ENCODE data around the gene GATAD2A. TPM values are rescaled to one million over a fixed set of nuclear protein-coding genes. Genes with fewer than 3 reads are reported as not detected.

The GATAD2A gene, protein sequence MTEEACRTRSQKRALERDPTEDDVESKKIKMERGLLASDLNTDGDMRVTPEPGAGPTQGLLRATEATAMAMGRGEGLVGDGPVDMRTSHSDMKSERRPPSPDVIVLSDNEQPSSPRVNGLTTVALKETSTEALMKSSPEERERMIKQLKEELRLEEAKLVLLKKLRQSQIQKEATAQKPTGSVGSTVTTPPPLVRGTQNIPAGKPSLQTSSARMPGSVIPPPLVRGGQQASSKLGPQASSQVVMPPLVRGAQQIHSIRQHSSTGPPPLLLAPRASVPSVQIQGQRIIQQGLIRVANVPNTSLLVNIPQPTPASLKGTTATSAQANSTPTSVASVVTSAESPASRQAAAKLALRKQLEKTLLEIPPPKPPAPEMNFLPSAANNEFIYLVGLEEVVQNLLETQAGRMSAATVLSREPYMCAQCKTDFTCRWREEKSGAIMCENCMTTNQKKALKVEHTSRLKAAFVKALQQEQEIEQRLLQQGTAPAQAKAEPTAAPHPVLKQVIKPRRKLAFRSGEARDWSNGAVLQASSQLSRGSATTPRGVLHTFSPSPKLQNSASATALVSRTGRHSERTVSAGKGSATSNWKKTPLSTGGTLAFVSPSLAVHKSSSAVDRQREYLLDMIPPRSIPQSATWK
- 95.4 and 97.3 TPM in 2 replicates for total RNA-seq

GRCh38 chr19:19404879-19405860 is at the start of gene GATAD2A:
Gene GATAD2A, plus strand, starts transcription at chr19:19405675. Its CDS starts 59,671 bp downstream, at chr19:19465346.

GRCh38 chr19:19514881-19515641 is 109.6 kb downstream of the GATAD2A start, which contains the start of gene TSSK6:
Gene TSSK6, minus strand, starts transcription at chr19:19515548. Its CDS starts 121 bp downstream, at chr19:19515427.

GRCh38 chr19:19515642-19516519 is 110.4 kb downstream of the GATAD2A start, which contains the start of gene NDUFA13:
Gene NDUFA13, plus strand, starts transcription at chr19:19516225. Its CDS starts 14 bp downstream, at chr19:19516239.

DNA sequence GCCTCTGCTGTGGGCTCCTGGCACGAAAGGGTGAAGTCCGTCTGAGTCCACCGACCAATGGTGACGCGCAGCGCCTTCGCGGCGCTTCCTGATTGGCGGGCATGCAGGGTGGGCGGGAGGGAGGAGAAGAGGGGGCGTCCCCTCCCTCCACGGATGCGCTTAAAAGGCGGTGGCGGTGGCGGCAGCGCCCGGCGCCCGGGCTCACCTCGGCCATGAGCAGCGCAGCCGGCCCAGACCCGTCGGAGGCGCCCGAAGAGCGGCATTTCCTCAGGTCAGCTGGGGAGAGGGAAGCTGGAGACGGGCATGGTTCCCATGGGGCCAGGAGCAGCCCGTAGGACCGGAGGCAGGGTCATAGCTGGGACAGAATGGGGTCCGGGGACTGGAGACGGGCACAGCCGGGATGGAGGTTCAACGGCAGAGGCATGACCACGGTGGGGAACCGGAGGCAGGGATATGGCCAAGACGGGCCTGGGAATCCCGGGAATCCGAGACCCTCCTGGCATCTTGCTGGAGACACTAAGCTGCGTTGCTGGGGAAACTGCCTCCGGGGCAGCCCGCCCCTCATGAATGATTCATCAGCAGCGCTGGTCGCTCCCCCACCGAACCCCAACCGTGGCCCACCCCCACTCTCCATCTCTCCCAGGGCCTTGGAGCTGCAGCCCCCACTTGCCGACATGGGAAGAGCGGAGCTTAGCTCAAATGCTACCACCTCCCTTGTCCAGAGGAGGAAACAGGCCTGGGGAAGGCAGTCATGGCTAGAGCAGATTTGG is 123.4 kb downstream of the GATAD2A start, which contains the start of gene YJEFN3:
Gene YJEFN3, plus strand, starts transcription at position 191 of the 770 bp plus-strand sequence. Its CDS starts 22 bp downstream, at position 213.

DNA sequence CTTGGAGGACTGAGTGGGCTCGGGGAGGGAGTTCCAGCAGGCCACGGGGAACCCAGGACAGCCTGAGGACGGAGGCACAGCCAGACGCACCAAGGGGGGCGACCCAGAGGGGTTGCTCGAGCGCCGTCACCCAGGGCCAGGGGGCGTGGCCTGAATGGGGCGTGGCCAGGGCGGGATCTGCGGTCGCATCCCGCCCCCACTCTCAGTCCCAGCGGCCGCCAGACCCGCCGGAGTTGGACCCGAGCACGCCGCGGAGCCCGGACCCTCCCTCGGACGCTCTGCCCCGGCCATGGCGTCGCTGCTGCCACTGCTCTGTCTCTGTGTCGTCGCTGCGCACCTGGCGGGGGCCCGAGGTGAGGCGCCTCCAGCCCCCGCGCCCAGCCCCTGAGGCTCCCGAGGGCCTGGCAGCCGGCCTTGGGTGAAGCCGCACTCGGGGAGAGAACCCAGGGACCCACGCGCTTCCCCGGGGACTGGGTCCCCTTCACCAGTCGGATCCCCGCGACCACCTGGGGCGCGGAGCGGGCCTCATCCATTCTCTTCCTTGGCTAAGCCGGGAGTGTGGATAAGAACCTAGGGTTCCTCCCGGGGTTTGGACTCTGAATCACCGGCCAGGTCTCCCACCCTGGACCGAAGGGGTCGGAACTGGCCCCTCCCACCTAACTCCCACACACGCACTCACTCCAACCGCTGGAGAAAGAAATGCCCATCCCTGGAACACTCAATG is 132.7 kb downstream of the GATAD2A start, which contains the start of gene CILP2:
Gene CILP2, plus strand, starts transcription at position 205 of the 724 bp plus-strand sequence. Its CDS starts 85 bp downstream, at position 290.

Other genes starting within 250 kb of the GATAD2A start
- gene MEF2B, start 235.4 kb upstream of the GATAD2A start, total RNA-seq, result 0.07 and 0.10 TPM in 2 replicates
- 21.4 and 24.0 TPM in 2 replicates for gene BORCS8, start 213.5 kb upstream of the GATAD2A start, total RNA-seq
- 63.0 and 86.1 TPM in 2 replicates for gene RFXANK, start 213.4 kb upstream of the GATAD2A start, total RNA-seq
- 21.2 and 23.7 TPM in 2 replicates for gene NR2C2AP, start 202.3 kb upstream of the GATAD2A start, total RNA-seq
- gene NCAN, start 193.7 kb upstream of the GATAD2A start, total RNA-seq, result 0.07 TPM in 1 of 2 replicates, not detected in the other
- not detected in 2 replicates for gene TM6SF2, start 132.4 kb upstream of the GATAD2A start, total RNA-seq
- 19.6 and 31.8 TPM in 2 replicates for gene SUGP1, start 85.2 kb upstream of the GATAD2A start, total RNA-seq
- 22.1 and 22.7 TPM in 2 replicates for gene MAU2, start 84.8 kb upstream of the GATAD2A start, total RNA-seq
- 0.10 and 0.13 TPM in 2 replicates for gene TSSK6, start 109.9 kb downstream of the GATAD2A start, total RNA-seq
- 48.5 and 82.0 TPM in 2 replicates for gene NDUFA13, start 110.5 kb downstream of the GATAD2A start, total RNA-seq
- gene YJEFN3, start 123.2 kb downstream of the GATAD2A start, total RNA-seq, result 0.05 and 0.07 TPM in 2 replicates
- gene CILP2, start 132.6 kb downstream of the GATAD2A start, total RNA-seq, result not detected in 2 replicates
- not detected in 2 replicates for gene PBX4, start 213.0 kb downstream of the GATAD2A start, total RNA-seq
- 1.2 and 1.7 TPM in 2 replicates for gene LPAR2, start 222.5 kb downstream of the GATAD2A start, total RNA-seq
- gene GMIP, start 238.0 kb downstream of the GATAD2A start, total RNA-seq, result 9.9 and 10.2 TPM in 2 replicates

Data from mammary microvascular endothelial cell (primary cell).